ENCODE measurements around the gene LACC1. TPM values are rescaled to one million over a fixed set of nuclear protein-coding genes. Genes with fewer than 3 reads are reported as not detected.

The LACC1 gene
- total and polyA plus RNA-seq, 12 donors: 1.8 to 16.5 (median 6.2) TPM

GRCh38 chr13:43880926-43881325, 1.2 kb downstream of the LACC1 start:
- intact Hi-C loops (cut with DNase I): no loop called here
- peak overlapping the region in 2 of 10 donors; percentile 83 to 91 for H3K4me3 ChIP-seq
- ATAC-seq: no peak

GRCh38 chr13:43881580-43881979, 1.9 kb downstream of the LACC1 start:
- no peak for TF ChIP-seq CTCF (IDR thresholded peaks at IDR 0.05)
- intact Hi-C loops (cut with DNase I): no loop called here
- DNase-seq: no peak

More at GRCh38 chr13:43880926-43881325, 1.2 kb downstream of the LACC1 start:
- Histone ChIP-seq H3K36me3 (peaks cover 0 to 30% (median 0%) of the 10 kb centered on the region in 9 donors), H3K27me3 (no peaks in the 10 kb centered on the region), H3K27ac (no peak overlapping the region), H3K9me3 (no peaks in the 10 kb centered on the region), H3K4me1 (peaks cover 0 to 39% (median 15%) of the 10 kb centered on the region in 9 donors)
- no peak for TF ChIP-seq CTCF (IDR thresholded peaks at IDR 0.05)
- no peak for DNase-seq

GRCh38 chr13:43883631-43884030, 3.9 kb downstream of the LACC1 start:
- ATAC-seq: no peak
- WGBS, 2 donors: 97 to 98% methylated on average over 3 of the region's 3 CpGs
- Histone ChIP-seq H3K4me1 (peaks cover 0 to 24% (median 10%) of the 10 kb centered on the region in 9 donors), H3K27me3 (no peaks in the 10 kb centered on the region), H3K9me3 (no peaks in the 10 kb centered on the region), H3K27ac (no peak overlapping the region), H3K4me3 (no peak overlapping the region), H3K36me3 (peaks cover 0 to 32% (median 0%) of the 10 kb centered on the region in 9 donors)
- intact Hi-C loops (cut with DNase I): no loop called here
- DNase-seq: no peak
- no peak for TF ChIP-seq CTCF (IDR thresholded peaks at IDR 0.05)

More at GRCh38 chr13:43881580-43881979, 1.9 kb downstream of the LACC1 start:
- Histone ChIP-seq H3K36me3 (peaks cover 0 to 30% (median 0%) of the 10 kb centered on the region in 9 donors), H3K27me3 (no peaks in the 10 kb centered on the region), H3K4me1 (peaks cover 0 to 39% (median 15%) of the 10 kb centered on the region in 9 donors), H3K27ac (no peak overlapping the region), H3K4me3 (no peak overlapping the region), H3K9me3 (no peaks in the 10 kb centered on the region)
- ATAC-seq: no peak

- TF ChIP-seq CTCF (IDR thresholded peaks at IDR 0.05): no peak
- Histone ChIP-seq H3K27ac (no peak overlapping the region), H3K36me3 (peaks cover 0 to 38% (median 0%) of the 10 kb centered on the region in 9 donors), H3K4me3 (no peak overlapping the region), H3K9me3 (no peaks in the 10 kb centered on the region), H3K27me3 (no peaks in the 10 kb centered on the region), H3K4me1 (peaks cover 0 to 21% (median 8%) of the 10 kb centered on the region in 9 donors)
- 59 to 78% methylated on average over 1 of the region's 1 CpG for WGBS, 2 donors
- ATAC-seq (no peak), DNase-seq (no peak)
- intact Hi-C loops (cut with DNase I): no loop called here
These were observed 4.5 kb downstream of the LACC1 start for GRCh38 chr13:43884222-43884621.
